ENCODE measurements around the gene PRXL2B. TPM values are rescaled to one million over a fixed set of nuclear protein-coding genes. Genes with fewer than 3 reads are reported as not detected.

The PRXL2B gene
- total RNA-seq, 1 donor from 2014 or later: 40.3 TPM

DNA sequence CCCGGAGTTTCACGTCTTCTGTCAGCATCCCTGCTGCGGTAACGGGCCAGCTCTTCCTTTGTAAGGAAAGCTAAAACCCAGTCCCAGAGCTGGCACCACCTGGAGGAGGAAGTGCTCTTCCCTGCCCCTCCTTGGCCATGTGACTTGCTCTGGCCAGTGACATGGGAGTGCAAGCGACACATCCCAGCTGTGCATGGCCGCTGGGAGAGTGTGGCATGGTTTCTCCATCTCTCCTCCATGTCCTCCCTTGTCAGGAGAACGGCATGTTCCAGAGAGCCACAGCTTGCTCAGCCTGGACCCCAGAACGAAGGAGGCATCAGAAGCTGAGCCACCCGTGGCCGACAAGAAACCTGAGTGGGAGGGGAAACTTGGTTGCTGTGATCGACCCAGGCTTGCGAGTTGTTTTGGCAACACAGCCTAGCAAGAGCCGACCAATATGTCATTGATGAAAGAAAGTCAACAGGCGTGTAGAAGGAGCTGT, 2.7 kb upstream of the PRXL2B start:
- Mint-ChIP-seq H3K4me1 (ENCODE audit: unreplicated experiment) (peaks cover 10% of the 10 kb centered on the region), H3K27ac (peak overlapping the region; percentile 71), H3K27me3 (peaks cover 3% of the 10 kb centered on the region), H3K9me3 (peaks cover 4% of the 10 kb centered on the region), H3K4me3 (peak overlapping the region; percentile 87), H3K36me3 (no peaks in the 10 kb centered on the region)
- no peak for DNase-seq (ENCODE audit: extremely low spot score, unreplicated experiment)
- TF ChIP-seq, protein P1, sequence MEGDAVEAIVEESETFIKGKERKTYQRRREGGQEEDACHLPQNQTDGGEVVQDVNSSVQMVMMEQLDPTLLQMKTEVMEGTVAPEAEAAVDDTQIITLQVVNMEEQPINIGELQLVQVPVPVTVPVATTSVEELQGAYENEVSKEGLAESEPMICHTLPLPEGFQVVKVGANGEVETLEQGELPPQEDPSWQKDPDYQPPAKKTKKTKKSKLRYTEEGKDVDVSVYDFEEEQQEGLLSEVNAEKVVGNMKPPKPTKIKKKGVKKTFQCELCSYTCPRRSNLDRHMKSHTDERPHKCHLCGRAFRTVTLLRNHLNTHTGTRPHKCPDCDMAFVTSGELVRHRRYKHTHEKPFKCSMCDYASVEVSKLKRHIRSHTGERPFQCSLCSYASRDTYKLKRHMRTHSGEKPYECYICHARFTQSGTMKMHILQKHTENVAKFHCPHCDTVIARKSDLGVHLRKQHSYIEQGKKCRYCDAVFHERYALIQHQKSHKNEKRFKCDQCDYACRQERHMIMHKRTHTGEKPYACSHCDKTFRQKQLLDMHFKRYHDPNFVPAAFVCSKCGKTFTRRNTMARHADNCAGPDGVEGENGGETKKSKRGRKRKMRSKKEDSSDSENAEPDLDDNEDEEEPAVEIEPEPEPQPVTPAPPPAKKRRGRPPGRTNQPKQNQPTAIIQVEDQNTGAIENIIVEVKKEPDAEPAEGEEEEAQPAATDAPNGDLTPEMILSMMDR (conservative IDR thresholded peaks at IDR 0.05): no peak

- H3K4me3 Mint-ChIP-seq: peak overlapping the region; percentile 87
- no peaks in the 10 kb centered on the region for H3K36me3 Mint-ChIP-seq
- no peak for DNase-seq (ENCODE audit: extremely low spot score, unreplicated experiment)
- TF ChIP-seq, protein P1 (conservative IDR thresholded peaks at IDR 0.05): no peak
- peaks cover 8% of the 10 kb centered on the region for H3K4me1 Mint-ChIP-seq (ENCODE audit: unreplicated experiment)
- peaks cover 4% of the 10 kb centered on the region for H3K9me3 Mint-ChIP-seq
- peak overlapping the region; percentile 71 for H3K27ac Mint-ChIP-seq
- peaks cover 3% of the 10 kb centered on the region for H3K27me3 Mint-ChIP-seq
These were observed 1.8 kb upstream of the PRXL2B start for GRCh38 chr1:2584686-2585317.

GRCh38 chr1:2585318-2586092, 1.1 kb upstream of the PRXL2B start:
- Mint-ChIP-seq H3K27me3 (peaks cover 3% of the 10 kb centered on the region), H3K36me3 (no peaks in the 10 kb centered on the region), H3K27ac (peak overlapping the region; percentile 56), H3K4me1 (ENCODE audit: unreplicated experiment) (peaks cover 8% of the 10 kb centered on the region), H3K9me3 (peaks cover 4% of the 10 kb centered on the region), H3K4me3 (peak overlapping the region; percentile 87)
- no peak for DNase-seq (ENCODE audit: extremely low spot score, unreplicated experiment)
- TF ChIP-seq, protein P1 (conservative IDR thresholded peaks at IDR 0.05): no peak

DNA sequence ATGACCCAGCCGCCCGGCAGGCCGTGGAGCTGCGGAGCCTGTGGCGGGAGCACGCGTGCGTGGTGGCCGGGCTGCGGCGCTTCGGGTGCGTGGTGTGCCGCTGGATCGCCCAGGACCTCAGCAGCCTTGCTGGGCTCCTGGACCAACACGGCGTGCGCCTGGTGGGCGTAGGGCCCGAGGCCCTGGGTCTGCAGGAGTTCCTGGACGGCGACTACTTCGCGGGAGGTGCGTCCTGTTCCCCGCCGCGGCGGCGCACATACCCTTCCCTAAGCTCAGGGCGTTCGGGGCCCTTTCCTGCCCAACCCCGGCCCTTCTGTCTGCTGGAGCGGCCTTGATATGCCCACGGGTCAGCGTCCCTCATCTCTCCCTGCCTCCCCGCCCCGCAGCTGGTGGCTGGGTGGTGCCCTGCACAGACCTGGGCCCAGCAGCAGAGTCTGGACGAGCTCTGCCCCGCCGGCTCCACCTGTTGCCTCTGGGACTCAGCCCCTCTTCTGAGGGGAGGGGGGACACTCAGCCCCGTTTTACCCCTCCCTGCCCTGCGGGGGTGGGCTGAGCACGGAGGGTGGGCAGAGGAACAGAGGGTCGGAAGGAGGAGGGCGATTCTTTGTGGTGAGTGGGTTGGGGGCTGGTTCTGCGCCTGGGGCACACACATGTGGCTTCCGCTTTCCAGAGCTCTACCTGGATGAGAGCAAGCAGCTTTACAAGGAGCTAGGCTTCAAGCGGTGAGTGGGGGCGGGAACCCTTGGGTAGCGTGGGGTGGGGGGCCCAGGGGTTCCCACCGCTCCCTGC, 688 bp downstream of the PRXL2B start:
- Mint-ChIP-seq H3K4me1 (ENCODE audit: unreplicated experiment) (peaks cover 8% of the 10 kb centered on the region), H3K9me3 (no peaks in the 10 kb centered on the region), H3K27ac (no peak overlapping the region), H3K4me3 (peak overlapping the region; percentile 81), H3K27me3 (peaks cover 2% of the 10 kb centered on the region), H3K36me3 (no peaks in the 10 kb centered on the region)
- TF ChIP-seq, protein P1 (conservative IDR thresholded peaks at IDR 0.05): no peak
- no peak for DNase-seq (ENCODE audit: extremely low spot score, unreplicated experiment)

GRCh38 chr1:2587860-2588571, 1.4 kb downstream of the PRXL2B start:
- Mint-ChIP-seq H3K4me1 (ENCODE audit: unreplicated experiment) (peaks cover 8% of the 10 kb centered on the region), H3K27me3 (no peaks in the 10 kb centered on the region), H3K4me3 (peak overlapping the region; percentile 81), H3K36me3 (no peaks in the 10 kb centered on the region), H3K27ac (no peak overlapping the region), H3K9me3 (no peaks in the 10 kb centered on the region)
- TF ChIP-seq, protein P1 (conservative IDR thresholded peaks at IDR 0.05): no peak
- no peak for DNase-seq (ENCODE audit: extremely low spot score, unreplicated experiment)

All from type B pancreatic cell (in vitro differentiated cells).